IMR-90 (cell line): ENCODE data around the gene ACOT7.

ENCODE experiments used
- BHLHE40 ChIP-seq: fragments of 150-350 bp; IDR thresholded peaks from 2 replicates; pipeline ENCODE4 v1.6.1; 2016; ENCODE audit warnings: mild to moderate bottlenecking, low read depth, low read length
- CHD1 ChIP-seq: IDR thresholded peaks from 2 replicates; pipeline ENCODE4 v1.6.1; 2012; ENCODE audit warnings: low read depth, low read length, improper control_type of control experiment
- MAFK ChIP-seq: IDR thresholded peaks from 2 replicates; pipeline ENCODE4 v1.6.1; 2012; ENCODE audit warnings: low read depth, low read length, improper control_type of control experiment
- MXI1 ChIP-seq: IDR thresholded peaks from 2 replicates; pipeline ENCODE4 v1.6.1; 2012; ENCODE audit warnings: low read depth, mild to moderate bottlenecking, low read length, moderate library complexity, borderline replicate concordance
- POLR2A ChIP-seq: IDR thresholded peaks from 2 replicates; pipeline ENCODE4 v1.6.1; 2012; ENCODE audit warnings: mild to moderate bottlenecking, low read depth, low read length
- RFX5 ChIP-seq: IDR thresholded peaks from 2 replicates; pipeline ENCODE4 v1.8.0; 2012; ENCODE audit warnings: low read depth, mild to moderate bottlenecking, low read length, moderate library complexity
- SMC3 ChIP-seq: fragments of 150-350 bp; IDR thresholded peaks from 2 replicates; pipeline ENCODE4 v1.6.1; 2016; ENCODE audit warnings: low read depth, mild to moderate bottlenecking, antibody characterized with exemption, low read length, moderate library complexity
- TF ChIP-seq, protein P1 (sequence below): fragments of 150-350 bp; IDR thresholded peaks from 2 replicates; pipeline ENCODE4 v1.6.1; 2016; ENCODE audit warnings: low read depth, mild to moderate bottlenecking, low read length, moderate library complexity, borderline replicate concordance
- TF ChIP-seq, protein P2 (sequence below): conservative IDR thresholded peaks from 2 replicates; pipeline ENCODE4 v1.5.1; 2012; ENCODE audit warnings: mild to moderate bottlenecking, low read depth, low read length, improper control_type of control experiment
- TF ChIP-seq, protein P3 (sequence below): fragments of 150-350 bp; IDR thresholded peaks from 2 replicates; pipeline ENCODE4 v1.6.1; 2017; ENCODE audit warnings: mild to moderate bottlenecking, antibody characterized with exemption, low read length, low read depth

DNA sequence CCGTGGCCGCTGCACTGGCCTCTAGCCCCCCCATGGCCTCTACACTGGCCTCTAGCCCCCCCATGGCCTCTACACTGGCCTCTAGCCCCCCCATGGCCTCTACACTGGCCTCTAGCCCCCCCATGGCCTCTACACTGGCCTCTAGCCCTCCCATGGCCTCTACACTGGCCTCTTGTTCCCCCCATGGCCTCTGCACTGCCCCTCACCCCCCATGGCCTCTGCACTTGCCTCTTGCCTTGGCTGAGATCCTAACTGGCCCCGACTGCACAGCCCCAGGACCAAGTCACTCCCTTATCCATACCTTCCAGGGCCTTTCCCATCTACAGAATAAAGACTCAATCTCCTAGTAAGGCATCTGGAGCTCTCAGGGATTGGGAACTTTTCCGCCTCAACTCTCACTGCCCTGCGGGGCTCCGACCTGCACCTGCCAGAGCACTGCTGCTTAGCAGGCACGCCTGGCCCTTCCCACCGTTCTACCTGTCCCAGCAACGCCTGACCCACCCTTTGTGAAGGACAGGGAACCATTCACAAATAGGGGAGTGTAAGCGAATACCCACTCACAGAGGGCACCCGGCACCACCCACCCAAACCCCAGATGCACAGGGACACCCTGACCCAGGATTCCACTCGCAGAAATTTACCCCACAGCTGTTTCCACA lies 38.8 kb downstream of the ACOT7 start:
- TF ChIP-seq MAFK: no peak
- TF ChIP-seq, protein P1, sequence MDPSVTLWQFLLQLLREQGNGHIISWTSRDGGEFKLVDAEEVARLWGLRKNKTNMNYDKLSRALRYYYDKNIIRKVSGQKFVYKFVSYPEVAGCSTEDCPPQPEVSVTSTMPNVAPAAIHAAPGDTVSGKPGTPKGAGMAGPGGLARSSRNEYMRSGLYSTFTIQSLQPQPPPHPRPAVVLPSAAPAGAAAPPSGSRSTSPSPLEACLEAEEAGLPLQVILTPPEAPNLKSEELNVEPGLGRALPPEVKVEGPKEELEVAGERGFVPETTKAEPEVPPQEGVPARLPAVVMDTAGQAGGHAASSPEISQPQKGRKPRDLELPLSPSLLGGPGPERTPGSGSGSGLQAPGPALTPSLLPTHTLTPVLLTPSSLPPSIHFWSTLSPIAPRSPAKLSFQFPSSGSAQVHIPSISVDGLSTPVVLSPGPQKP: no peak
- TF ChIP-seq, protein P2, sequence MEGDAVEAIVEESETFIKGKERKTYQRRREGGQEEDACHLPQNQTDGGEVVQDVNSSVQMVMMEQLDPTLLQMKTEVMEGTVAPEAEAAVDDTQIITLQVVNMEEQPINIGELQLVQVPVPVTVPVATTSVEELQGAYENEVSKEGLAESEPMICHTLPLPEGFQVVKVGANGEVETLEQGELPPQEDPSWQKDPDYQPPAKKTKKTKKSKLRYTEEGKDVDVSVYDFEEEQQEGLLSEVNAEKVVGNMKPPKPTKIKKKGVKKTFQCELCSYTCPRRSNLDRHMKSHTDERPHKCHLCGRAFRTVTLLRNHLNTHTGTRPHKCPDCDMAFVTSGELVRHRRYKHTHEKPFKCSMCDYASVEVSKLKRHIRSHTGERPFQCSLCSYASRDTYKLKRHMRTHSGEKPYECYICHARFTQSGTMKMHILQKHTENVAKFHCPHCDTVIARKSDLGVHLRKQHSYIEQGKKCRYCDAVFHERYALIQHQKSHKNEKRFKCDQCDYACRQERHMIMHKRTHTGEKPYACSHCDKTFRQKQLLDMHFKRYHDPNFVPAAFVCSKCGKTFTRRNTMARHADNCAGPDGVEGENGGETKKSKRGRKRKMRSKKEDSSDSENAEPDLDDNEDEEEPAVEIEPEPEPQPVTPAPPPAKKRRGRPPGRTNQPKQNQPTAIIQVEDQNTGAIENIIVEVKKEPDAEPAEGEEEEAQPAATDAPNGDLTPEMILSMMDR: no peak
- TF ChIP-seq RFX5: no peak
- no peak for TF ChIP-seq POLR2A
- TF ChIP-seq, protein P3, sequence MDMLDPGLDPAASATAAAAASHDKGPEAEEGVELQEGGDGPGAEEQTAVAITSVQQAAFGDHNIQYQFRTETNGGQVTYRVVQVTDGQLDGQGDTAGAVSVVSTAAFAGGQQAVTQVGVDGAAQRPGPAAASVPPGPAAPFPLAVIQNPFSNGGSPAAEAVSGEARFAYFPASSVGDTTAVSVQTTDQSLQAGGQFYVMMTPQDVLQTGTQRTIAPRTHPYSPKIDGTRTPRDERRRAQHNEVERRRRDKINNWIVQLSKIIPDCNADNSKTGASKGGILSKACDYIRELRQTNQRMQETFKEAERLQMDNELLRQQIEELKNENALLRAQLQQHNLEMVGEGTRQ: no peak
- no peak for TF ChIP-seq MXI1
- no peak for TF ChIP-seq SMC3
- TF ChIP-seq CHD1: no peak
- TF ChIP-seq BHLHE40: no peak
